ENCODE data around the gene EID3. TPM values are rescaled to one million over a fixed set of nuclear protein-coding genes. Genes with fewer than 3 reads are reported as not detected.

EID3 gene
- total RNA-seq, 1 donor from 2014 or later = 1.4 TPM

DNA sequence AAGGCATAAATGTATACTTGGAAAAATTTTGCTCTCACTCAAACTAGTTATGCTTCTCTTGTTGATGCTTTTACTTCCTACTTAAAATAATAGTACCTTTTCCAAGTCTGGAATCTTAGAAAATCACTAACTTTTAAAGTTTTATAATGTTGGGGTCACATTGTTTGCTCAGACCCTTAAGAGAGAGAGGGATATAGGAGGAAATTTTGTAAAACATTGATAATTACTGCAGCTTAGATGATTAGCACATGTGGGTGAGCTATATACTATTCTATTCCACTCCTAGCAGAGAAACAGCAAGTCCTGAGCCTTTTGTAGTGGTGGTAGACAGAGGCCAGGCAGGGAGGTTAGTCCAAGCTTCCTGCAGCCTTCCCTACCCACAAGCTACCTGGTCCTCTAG is 13.4 kb downstream of the EID3 start:
- no peaks in the 10 kb centered on the region for H3K9me3 ChIP-seq
- H3K4me1 ChIP-seq = no peaks in the 10 kb centered on the region
- no peak for TF ChIP-seq CTCF (IDR thresholded peaks at IDR 0.05)
- H3K4me3 ChIP-seq = no peak overlapping the region
- intact Hi-C loops (cut with DNase I) = no loop called here
- H3K27ac ChIP-seq = peak overlapping the region in 1 of 2 donors; percentile 8
- no peaks in the 10 kb centered on the region for H3K27me3 ChIP-seq
- no peak for DNase-seq (ENCODE audit: low spot score in 2 of 2)
- H3K36me3 ChIP-seq = peaks cover 90 to 99% of the 10 kb centered on the region in 2 donors

- H3K4me3 ChIP-seq = no peak overlapping the region
- H3K4me1 ChIP-seq = no peaks in the 10 kb centered on the region
- peaks cover 91 to 99% of the 10 kb centered on the region in 2 donors for H3K36me3 ChIP-seq
- peak overlapping the region in 1 of 2 donors; percentile 8 for H3K27ac ChIP-seq
- H3K9me3 ChIP-seq = no peaks in the 10 kb centered on the region
- H3K27me3 ChIP-seq = no peaks in the 10 kb centered on the region
- intact Hi-C loops (cut with DNase I) = no loop called here
- TF ChIP-seq CTCF (IDR thresholded peaks at IDR 0.05) = no peak
- DNase-seq (ENCODE audit: low spot score in 2 of 2) = no peak
Measured at GRCh38 chr12:104317538-104318210, 14.1 kb downstream of the EID3 start.

GRCh38 chr12:104319028-104319427 is 15.5 kb downstream of the EID3 start:
- no peaks in the 10 kb centered on the region for H3K27me3 ChIP-seq
- peaks cover 82 to 90% of the 10 kb centered on the region in 2 donors for H3K36me3 ChIP-seq
- H3K9me3 ChIP-seq = no peaks in the 10 kb centered on the region
- TF ChIP-seq CTCF (IDR thresholded peaks at IDR 0.05) = no peak
- intact Hi-C loops (cut with DNase I) = no loop called here
- DNase-seq (ENCODE audit: low spot score in 2 of 2) = no peak
- H3K4me1 ChIP-seq = no peaks in the 10 kb centered on the region
- no peak overlapping the region for H3K27ac ChIP-seq
- no peak overlapping the region for H3K4me3 ChIP-seq

DNA sequence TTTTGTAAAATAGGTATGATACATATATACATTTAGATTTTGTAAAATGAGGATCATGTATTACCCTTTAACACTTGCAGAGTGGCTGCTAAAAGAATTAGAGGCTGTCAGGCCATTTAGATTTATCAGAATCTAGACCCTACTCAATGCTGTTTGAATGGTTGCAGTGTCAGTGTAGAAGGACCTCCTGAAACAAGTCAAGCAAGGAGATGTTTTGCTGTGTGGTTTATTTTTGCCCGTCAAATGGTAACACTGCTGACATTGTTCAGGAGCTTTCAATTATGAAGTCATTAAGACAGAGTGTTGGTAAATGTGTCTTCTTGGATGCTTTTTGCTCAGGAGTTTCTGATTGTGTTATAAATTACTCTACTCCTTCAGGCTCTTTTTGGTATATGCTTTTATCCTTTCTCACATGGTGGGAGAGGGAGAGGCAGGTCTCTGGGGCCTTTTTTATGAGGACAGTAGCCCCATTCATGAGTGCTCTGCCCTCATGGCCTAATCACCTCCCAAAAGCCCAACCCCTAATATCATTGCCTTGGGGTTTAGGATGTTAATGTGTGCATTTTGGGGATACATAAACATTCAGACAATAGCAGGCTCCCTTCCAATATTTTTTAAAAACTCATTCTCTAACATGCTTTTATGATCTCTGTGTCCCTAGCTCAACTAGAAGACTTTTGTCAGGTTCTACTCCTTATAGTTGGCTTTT is 16.5 kb downstream of the EID3 start:
- no peak for TF ChIP-seq CTCF (IDR thresholded peaks at IDR 0.05)
- intact Hi-C loops (cut with DNase I) = no loop called here
- Histone ChIP-seq H3K27ac (no peak overlapping the region), H3K4me1 (no peaks in the 10 kb centered on the region), H3K27me3 (no peaks in the 10 kb centered on the region), H3K36me3 (peaks cover 82 to 90% of the 10 kb centered on the region in 2 donors), H3K9me3 (no peaks in the 10 kb centered on the region), H3K4me3 (no peak overlapping the region)
- no peak for DNase-seq (ENCODE audit: low spot score in 2 of 2)

- Histone ChIP-seq H3K4me1 (no peaks in the 10 kb centered on the region), H3K27ac (no peak overlapping the region), H3K36me3 (peaks cover 82 to 90% of the 10 kb centered on the region in 2 donors), H3K4me3 (no peak overlapping the region), H3K27me3 (no peaks in the 10 kb centered on the region), H3K9me3 (no peaks in the 10 kb centered on the region)
- no peak for TF ChIP-seq CTCF (IDR thresholded peaks at IDR 0.05)
- no peak for DNase-seq (ENCODE audit: low spot score in 2 of 2)
- intact Hi-C loops (cut with DNase I) = no loop called here
Measured at GRCh38 chr12:104320627-104321024, 17.1 kb downstream of the EID3 start.
